ENCODE data around the gene NOS1AP. TPM values are rescaled to one million over a fixed set of nuclear protein-coding genes. Genes with fewer than 3 reads are reported as not detected.

The NOS1AP gene
- total and polyA plus RNA-seq, 2 experiments from 2014 or later: 5.8 to 6.6 TPM

DNA sequence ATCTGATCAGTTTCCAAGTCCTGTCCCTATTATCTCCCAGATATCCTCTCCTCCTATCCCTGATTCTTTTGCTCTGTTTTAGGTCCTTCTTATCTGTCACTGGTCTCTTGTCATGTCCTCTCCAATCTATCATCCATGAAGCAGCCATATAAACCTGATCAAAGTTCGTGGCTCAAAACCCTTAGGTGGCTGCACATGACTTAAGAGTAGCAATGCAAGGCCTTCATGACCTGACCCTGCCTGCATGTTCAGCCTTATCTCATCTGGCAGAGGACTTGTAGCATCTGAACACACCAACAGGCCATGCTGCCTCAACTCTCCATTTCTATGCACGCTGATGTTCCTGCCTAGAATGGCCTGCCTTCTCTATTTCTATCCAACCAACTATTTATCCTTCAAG is 65.2 kb downstream of the NOS1AP start (continued):
- TF ChIP-seq, protein P1, sequence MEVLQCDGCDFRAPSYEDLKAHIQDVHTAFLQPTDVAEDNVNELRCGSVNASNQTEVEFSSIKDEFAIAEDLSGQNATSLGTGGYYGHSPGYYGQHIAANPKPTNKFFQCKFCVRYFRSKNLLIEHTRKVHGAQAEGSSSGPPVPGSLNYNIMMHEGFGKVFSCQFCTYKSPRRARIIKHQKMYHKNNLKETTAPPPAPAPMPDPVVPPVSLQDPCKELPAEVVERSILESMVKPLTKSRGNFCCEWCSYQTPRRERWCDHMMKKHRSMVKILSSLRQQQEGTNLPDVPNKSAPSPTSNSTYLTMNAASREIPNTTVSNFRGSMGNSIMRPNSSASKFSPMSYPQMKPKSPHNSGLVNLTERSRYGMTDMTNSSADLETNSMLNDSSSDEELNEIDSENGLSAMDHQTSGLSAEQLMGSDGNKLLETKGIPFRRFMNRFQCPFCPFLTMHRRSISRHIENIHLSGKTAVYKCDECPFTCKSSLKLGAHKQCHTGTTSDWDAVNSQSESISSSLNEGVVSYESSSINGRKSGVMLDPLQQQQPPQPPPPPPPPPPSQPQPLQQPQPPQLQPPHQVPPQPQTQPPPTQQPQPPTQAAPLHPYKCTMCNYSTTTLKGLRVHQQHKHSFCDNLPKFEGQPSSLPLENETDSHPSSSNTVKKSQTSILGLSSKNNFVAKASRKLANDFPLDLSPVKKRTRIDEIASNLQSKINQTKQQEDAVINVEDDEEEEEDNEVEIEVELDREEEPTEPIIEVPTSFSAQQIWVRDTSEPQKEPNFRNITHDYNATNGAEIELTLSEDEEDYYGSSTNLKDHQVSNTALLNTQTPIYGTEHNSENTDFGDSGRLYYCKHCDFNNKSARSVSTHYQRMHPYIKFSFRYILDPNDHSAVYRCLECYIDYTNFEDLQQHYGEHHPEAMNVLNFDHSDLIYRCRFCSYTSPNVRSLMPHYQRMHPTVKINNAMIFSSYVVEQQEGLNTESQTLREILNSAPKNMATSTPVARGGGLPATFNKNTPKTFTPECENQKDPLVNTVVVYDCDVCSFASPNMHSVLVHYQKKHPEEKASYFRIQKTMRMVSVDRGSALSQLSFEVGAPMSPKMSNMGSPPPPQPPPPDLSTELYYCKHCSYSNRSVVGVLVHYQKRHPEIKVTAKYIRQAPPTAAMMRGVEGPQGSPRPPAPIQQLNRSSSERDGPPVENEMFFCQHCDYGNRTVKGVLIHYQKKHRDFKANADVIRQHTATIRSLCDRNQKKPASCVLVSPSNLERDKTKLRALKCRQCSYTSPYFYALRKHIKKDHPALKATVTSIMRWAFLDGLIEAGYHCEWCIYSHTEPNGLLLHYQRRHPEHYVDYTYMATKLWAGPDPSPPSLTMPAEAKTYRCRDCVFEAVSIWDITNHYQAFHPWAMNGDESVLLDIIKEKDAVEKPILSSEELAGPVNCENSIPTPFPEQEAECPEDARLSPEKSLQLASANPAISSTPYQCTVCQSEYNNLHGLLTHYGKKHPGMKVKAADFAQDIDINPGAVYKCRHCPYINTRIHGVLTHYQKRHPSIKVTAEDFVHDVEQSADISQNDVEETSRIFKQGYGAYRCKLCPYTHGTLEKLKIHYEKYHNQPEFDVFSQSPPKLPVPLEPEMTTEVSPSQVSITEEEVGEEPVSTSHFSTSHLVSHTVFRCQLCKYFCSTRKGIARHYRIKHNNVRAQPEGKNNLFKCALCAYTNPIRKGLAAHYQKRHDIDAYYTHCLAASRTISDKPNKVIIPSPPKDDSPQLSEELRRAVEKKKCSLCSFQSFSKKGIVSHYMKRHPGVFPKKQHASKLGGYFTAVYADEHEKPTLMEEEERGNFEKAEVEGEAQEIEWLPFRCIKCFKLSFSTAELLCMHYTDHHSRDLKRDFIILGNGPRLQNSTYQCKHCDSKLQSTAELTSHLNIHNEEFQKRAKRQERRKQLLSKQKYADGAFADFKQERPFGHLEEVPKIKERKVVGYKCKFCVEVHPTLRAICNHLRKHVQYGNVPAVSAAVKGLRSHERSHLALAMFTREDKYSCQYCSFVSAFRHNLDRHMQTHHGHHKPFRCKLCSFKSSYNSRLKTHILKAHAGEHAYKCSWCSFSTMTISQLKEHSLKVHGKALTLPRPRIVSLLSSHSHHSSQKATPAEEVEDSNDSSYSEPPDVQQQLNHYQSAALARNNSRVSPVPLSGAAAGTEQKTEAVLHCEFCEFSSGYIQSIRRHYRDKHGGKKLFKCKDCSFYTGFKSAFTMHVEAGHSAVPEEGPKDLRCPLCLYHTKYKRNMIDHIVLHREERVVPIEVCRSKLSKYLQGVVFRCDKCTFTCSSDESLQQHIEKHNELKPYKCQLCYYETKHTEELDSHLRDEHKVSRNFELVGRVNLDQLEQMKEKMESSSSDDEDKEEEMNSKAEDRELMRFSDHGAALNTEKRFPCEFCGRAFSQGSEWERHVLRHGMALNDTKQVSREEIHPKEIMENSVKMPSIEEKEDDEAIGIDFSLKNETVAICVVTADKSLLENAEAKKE (CRISPR knock-in tag; IDR thresholded peaks at IDR 0.05): no peak

DNA sequence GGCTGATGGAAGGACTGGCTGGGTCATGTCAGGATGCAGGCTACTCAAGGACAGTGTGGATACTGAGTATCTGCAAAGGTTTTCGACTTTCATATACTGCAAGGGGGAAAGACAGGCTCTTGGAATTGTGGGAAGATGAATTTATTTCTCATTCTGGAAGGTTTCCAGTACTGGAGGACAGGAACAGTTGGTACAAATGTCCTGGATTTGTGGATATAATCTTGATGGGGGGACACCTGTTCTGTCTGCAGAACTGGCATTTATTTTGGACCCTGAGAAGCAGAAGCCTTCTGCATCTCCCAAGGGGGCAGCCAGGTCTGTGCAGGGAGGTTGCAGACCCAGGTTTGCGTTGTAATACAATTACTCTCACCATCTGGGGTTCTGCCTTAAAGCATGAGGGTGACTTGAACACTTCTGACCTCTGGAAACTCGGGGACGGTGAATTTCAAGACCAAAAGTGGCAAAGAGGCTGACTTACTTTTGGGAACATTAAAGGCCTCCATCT is 65.8 kb downstream of the NOS1AP start:
- no peak overlapping the region for H3K27ac ChIP-seq (ENCODE audit: low read depth)
- no peak overlapping the region for H3K4me3 Mint-ChIP-seq
- TF ChIP-seq POLR2AphosphoS5 (IDR thresholded peaks at IDR 0.05; ENCODE audit: low read depth) (no peak), CREB1 (CRISPR knock-in tag; IDR thresholded peaks at IDR 0.05; ENCODE audit: low read depth) (no peak), NANOG (IDR thresholded peaks at IDR 0.05; ENCODE audit: borderline replicate concordance) (no peak)
- TF ChIP-seq, protein P2, sequence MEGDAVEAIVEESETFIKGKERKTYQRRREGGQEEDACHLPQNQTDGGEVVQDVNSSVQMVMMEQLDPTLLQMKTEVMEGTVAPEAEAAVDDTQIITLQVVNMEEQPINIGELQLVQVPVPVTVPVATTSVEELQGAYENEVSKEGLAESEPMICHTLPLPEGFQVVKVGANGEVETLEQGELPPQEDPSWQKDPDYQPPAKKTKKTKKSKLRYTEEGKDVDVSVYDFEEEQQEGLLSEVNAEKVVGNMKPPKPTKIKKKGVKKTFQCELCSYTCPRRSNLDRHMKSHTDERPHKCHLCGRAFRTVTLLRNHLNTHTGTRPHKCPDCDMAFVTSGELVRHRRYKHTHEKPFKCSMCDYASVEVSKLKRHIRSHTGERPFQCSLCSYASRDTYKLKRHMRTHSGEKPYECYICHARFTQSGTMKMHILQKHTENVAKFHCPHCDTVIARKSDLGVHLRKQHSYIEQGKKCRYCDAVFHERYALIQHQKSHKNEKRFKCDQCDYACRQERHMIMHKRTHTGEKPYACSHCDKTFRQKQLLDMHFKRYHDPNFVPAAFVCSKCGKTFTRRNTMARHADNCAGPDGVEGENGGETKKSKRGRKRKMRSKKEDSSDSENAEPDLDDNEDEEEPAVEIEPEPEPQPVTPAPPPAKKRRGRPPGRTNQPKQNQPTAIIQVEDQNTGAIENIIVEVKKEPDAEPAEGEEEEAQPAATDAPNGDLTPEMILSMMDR (conservative IDR thresholded peaks at IDR 0.05; ENCODE audit: low read depth in 2 of 2): no peak
- TF ChIP-seq, protein P3, sequence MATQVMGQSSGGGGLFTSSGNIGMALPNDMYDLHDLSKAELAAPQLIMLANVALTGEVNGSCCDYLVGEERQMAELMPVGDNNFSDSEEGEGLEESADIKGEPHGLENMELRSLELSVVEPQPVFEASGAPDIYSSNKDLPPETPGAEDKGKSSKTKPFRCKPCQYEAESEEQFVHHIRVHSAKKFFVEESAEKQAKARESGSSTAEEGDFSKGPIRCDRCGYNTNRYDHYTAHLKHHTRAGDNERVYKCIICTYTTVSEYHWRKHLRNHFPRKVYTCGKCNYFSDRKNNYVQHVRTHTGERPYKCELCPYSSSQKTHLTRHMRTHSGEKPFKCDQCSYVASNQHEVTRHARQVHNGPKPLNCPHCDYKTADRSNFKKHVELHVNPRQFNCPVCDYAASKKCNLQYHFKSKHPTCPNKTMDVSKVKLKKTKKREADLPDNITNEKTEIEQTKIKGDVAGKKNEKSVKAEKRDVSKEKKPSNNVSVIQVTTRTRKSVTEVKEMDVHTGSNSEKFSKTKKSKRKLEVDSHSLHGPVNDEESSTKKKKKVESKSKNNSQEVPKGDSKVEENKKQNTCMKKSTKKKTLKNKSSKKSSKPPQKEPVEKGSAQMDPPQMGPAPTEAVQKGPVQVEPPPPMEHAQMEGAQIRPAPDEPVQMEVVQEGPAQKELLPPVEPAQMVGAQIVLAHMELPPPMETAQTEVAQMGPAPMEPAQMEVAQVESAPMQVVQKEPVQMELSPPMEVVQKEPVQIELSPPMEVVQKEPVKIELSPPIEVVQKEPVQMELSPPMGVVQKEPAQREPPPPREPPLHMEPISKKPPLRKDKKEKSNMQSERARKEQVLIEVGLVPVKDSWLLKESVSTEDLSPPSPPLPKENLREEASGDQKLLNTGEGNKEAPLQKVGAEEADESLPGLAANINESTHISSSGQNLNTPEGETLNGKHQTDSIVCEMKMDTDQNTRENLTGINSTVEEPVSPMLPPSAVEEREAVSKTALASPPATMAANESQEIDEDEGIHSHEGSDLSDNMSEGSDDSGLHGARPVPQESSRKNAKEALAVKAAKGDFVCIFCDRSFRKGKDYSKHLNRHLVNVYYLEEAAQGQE (IDR thresholded peaks at IDR 0.05; ENCODE audit: unreplicated experiment): no peak
- TF ChIP-seq, protein P4, sequence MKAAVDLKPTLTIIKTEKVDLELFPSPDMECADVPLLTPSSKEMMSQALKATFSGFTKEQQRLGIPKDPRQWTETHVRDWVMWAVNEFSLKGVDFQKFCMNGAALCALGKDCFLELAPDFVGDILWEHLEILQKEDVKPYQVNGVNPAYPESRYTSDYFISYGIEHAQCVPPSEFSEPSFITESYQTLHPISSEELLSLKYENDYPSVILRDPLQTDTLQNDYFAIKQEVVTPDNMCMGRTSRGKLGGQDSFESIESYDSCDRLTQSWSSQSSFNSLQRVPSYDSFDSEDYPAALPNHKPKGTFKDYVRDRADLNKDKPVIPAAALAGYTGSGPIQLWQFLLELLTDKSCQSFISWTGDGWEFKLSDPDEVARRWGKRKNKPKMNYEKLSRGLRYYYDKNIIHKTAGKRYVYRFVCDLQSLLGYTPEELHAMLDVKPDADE (IDR thresholded peaks at IDR 0.05): no peak

More for the DNA sequence above, 65.8 kb downstream of the NOS1AP start:
- Histone ChIP-seq H2AFZ (no peak overlapping the region), H3K27me3 (ENCODE audit: insufficient read depth) (no peaks in the 10 kb centered on the region), H3K4me2 (no peak overlapping the region), H3K36me3 (ENCODE audit: insufficient read depth) (no peaks in the 10 kb centered on the region), H3K9me2 (ENCODE audit: insufficient read depth) (no peaks in the 10 kb centered on the region), H3K79me2 (replicated peaks; ENCODE audit: insufficient read depth) (peaks cover 57% of the 10 kb centered on the region), H4K20me1 (replicated peaks; ENCODE audit: insufficient read depth) (0 out of 2 replicates have a peak, but pooled peaks cover 7% of the 10 kb centered on the region), H3K4me3 (no peak overlapping the region), H3K4me1 (ENCODE audit: insufficient read depth) (peaks cover 29% of the 10 kb centered on the region), H3F3A (replicated peaks; ENCODE audit: low read depth) (no peaks in the 10 kb centered on the region)
- Mint-ChIP-seq H3K4me1 (peaks cover 50% of the 10 kb centered on the region), H3K9me3 (no peaks in the 10 kb centered on the region), H3K27me3 (ENCODE audit: insufficient read depth, low read depth, poor library complexity) (peaks cover 11% of the 10 kb centered on the region), H3K27ac (no peak overlapping the region; the same call in 1 of the 2 replicates), H3K36me3 (ENCODE audit: low read depth) (no peaks in the 10 kb centered on the region)
- ATAC-seq: no peak
- no peak for DNase-seq (ENCODE audit: low spot score)
